Measurements from ENCODE around the gene RAB20. TPM values are rescaled to one million over a fixed set of nuclear protein-coding genes. Genes with fewer than 3 reads are reported as not detected.

The RAB20 gene
- total and polyA plus RNA-seq, 2 donors (not counting 1 experiment from before 2014, with no cell fraction given), result 2.4 to 4.6 TPM

DNA sequence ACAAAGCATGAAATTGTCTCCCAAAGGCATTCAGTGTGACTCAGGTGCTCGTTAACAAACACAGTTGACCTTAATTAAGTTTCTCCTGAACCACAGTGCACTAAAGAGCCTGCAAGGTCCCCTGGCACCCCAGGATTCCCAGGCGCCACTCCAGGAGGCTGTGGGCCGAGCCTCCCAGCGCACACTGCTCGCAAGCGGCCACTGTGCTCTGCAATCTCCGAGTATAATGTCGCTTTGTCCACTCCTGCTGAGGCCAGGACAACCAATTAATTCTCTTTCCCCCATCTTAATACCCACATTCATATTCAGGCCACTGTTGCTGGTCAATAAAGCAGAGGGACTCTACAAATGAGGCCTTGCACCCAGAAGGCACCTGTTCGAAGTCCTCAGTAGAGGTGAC, 8.8 kb downstream of the RAB20 start:
- H3K4me2 ChIP-seq (replicated peaks; ENCODE audit: low read depth, low read length, poor library complexity, severe bottlenecking), result no peak overlapping the region
- no peak for TF ChIP-seq CTCF (IDR thresholded peaks at IDR 0.05)
- TF ChIP-seq EZH2 (IDR thresholded peaks at IDR 0.05; ENCODE audit: borderline replicate concordance, insufficient read depth, low read depth, low read length, poor library complexity, severe bottlenecking), result no peak
- Mint-ChIP-seq H3K27ac (no peak overlapping the region), H3K9me3 (ENCODE audit: insufficient read depth) (no peaks in the 10 kb centered on the region), H3K4me1 (peaks cover 18% of the 10 kb centered on the region), H3K27me3 (no peaks in the 10 kb centered on the region), H3K4me3 (no peak overlapping the region)
- CTCF ChIA-PET, result no interaction called here
- peaks cover 3 to 6% of the 10 kb centered on the region in 2 donors for H3K4me1 ChIP-seq (ENCODE audit: control insufficient read depth in 2 of 2, insufficient read depth in 2 of 2, low read length in 2 of 2)
- POLR2A ChIA-PET, result no interaction called here
- H3K4me3 ChIP-seq (ENCODE audit: control extremely low read depth in 1 of 5, extremely low read depth in 1 of 5, insufficient read depth in 1 of 5, low read depth in 2 of 5, low read length in 4 of 5), result no peak overlapping the region
- no peak overlapping the region for H3K9ac ChIP-seq (ENCODE audit: low read length)
- H3K27ac ChIP-seq (ENCODE audit: low read length in 2 of 2), result no peak overlapping the region
- WGBS (ENCODE audit: insufficient coverage), result 98% methylated on average over 9 of the region's 9 CpGs
- DNase-seq (no peak), ATAC-seq (ENCODE audit: low read depth) (no peak)
- H3K27me3 ChIP-seq (replicated peaks in 1 of 4; ENCODE audit: control extremely low read depth in 1 of 4, control insufficient read depth in 3 of 4, insufficient read depth in 4 of 4, low read length in 3 of 4), result no peaks in the 10 kb centered on the region
- H3K9me3 ChIP-seq (ENCODE audit: control extremely low read depth in 1 of 3, control insufficient read depth in 2 of 3, insufficient read depth in 1 of 3, low read length in 2 of 3), result peaks cover 0 to 9% (median 0%) of the 10 kb centered on the region in 3 donors
- intact Hi-C loops (cut with micrococcal nuclease), result no loop called here
- no peaks in the 10 kb centered on the region for H3K36me3 ChIP-seq (replicated peaks in 1 of 2; ENCODE audit: control extremely low read depth in 1 of 2, control insufficient read depth in 1 of 2, extremely low read depth in 1 of 2, insufficient read depth in 2 of 2, low read length in 1 of 2)
- peaks cover 3% of the 10 kb centered on the region for H3K79me2 ChIP-seq (ENCODE audit: control insufficient read depth, insufficient read depth, low read length)
- H2AFZ ChIP-seq (ENCODE audit: insufficient read depth, low read depth, low read length, poor library complexity, severe bottlenecking), result no peak overlapping the region
- no peaks in the 10 kb centered on the region for H4K20me1 ChIP-seq (ENCODE audit: control insufficient read depth, insufficient read depth, low read length, poor library complexity, severe bottlenecking)

DNA sequence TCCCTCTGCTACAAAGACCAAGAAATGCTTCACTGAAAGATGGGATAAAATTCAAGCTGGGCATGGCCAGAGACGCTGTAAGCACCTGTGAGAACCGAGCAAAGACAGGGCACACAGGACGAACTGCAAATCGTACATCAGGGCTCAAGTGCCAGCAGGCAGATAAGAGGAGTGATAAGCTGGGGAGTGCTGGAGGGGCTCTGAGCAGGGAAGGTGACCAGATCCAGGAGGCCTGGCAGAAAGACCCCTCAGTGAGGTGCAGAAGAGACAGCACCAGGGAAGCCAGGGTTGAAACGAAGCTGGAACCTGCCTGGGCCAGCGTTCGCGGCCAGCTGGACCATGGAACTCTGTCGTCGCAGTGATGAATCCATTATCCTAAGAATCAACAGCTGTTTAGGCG, 10.2 kb downstream of the RAB20 start:
- Histone ChIP-seq H4K20me1 (ENCODE audit: control insufficient read depth, insufficient read depth, low read length, poor library complexity, severe bottlenecking) (no peaks in the 10 kb centered on the region), H3K4me1 (ENCODE audit: control insufficient read depth in 2 of 2, insufficient read depth in 2 of 2, low read length in 2 of 2) (peaks cover 3 to 6% of the 10 kb centered on the region in 2 donors), H3K27ac (ENCODE audit: low read length in 2 of 2) (no peak overlapping the region), H3K79me2 (ENCODE audit: control insufficient read depth, insufficient read depth, low read length) (peaks cover 3% of the 10 kb centered on the region), H3K4me3 (ENCODE audit: control extremely low read depth in 1 of 5, extremely low read depth in 1 of 5, insufficient read depth in 1 of 5, low read depth in 2 of 5, low read length in 4 of 5) (no peak overlapping the region), H3K4me2 (replicated peaks; ENCODE audit: low read depth, low read length, poor library complexity, severe bottlenecking) (no peak overlapping the region), H3K9ac (ENCODE audit: low read length) (no peak overlapping the region), H3K9me3 (ENCODE audit: control extremely low read depth in 1 of 3, control insufficient read depth in 2 of 3, insufficient read depth in 1 of 3, low read length in 2 of 3) (no peaks in the 10 kb centered on the region), H3K36me3 (replicated peaks in 1 of 2; ENCODE audit: control extremely low read depth in 1 of 2, control insufficient read depth in 1 of 2, extremely low read depth in 1 of 2, insufficient read depth in 2 of 2, low read length in 1 of 2) (no peaks in the 10 kb centered on the region), H2AFZ (ENCODE audit: insufficient read depth, low read depth, low read length, poor library complexity, severe bottlenecking) (no peak overlapping the region), H3K27me3 (replicated peaks in 1 of 4; ENCODE audit: control extremely low read depth in 1 of 4, control insufficient read depth in 3 of 4, insufficient read depth in 4 of 4, low read length in 3 of 4) (no peaks in the 10 kb centered on the region)
- CTCF ChIA-PET, result no interaction called here
- ATAC-seq (ENCODE audit: low read depth) (no peak), DNase-seq (no peak)
- Mint-ChIP-seq H3K4me3 (no peak overlapping the region), H3K4me1 (peaks cover 11% of the 10 kb centered on the region), H3K27me3 (no peaks in the 10 kb centered on the region), H3K27ac (no peak overlapping the region), H3K9me3 (ENCODE audit: insufficient read depth) (no peaks in the 10 kb centered on the region)
- intact Hi-C loops (cut with micrococcal nuclease), result no loop called here
- 95% methylated on average over 8 of the region's 11 CpGs for WGBS (ENCODE audit: insufficient coverage)
- POLR2A ChIA-PET, result no interaction called here
- no peak for TF ChIP-seq CTCF (IDR thresholded peaks at IDR 0.05)
